Motor neuron (in vitro differentiated cells): ENCODE results near the gene SYNRG. TPM values are rescaled to one million over a fixed set of nuclear protein-coding genes. Genes with fewer than 3 reads are reported as not detected.

Source experiments
- ATAC-seq, 8 experiments: fragments of 200-7000 bp; cut with Tn5 transposase; replicated peaks in 6 of 8; 2 replicates each; pipeline ENCODE4 v1.8.0; 2021; ENCODE audit warnings: mild to moderate bottlenecking in 8 of 8, moderate library complexity in 8 of 8
- H3K27ac ChIP-seq, 2 donors: fragments of 250-450 bp; sonication (Bioruptor Pico); 2 replicates each; pipeline ENCODE4 v1.9.0; 2021; ENCODE audit warnings: antibody characterized with exemption in 2 of 2, mild to moderate bottlenecking in 2 of 2, moderate library complexity in 1 of 2
- H3K4me1 ChIP-seq, 2 donors: fragments of 250-450 bp; sonication (Bioruptor Pico); replicated peaks in 1 of 2; 2 replicates each; pipeline ENCODE4 v1.6.1; 2021; ENCODE audit warnings: antibody characterized with exemption in 2 of 2, mild to moderate bottlenecking in 2 of 2, moderate library complexity in 1 of 2
- H3K4me3 ChIP-seq, 5 donors: fragments of 250-450 bp; sonication (Bioruptor Pico); 2 replicates each; pipeline ENCODE4 v1.9.0; 2021; ENCODE audit warnings: antibody characterized with exemption in 5 of 5, mild to moderate bottlenecking in 5 of 5, moderate library complexity in 4 of 5
- WGBS, 10 experiments: fragments of 450-650 bp; shearing (Covaris generic); methylation state at CpG; one replicate each; pipeline ENCODE4 v1.0.0; 2022; 5-methylcytosine and 5-hydroxymethylcytosine counted together
- in situ Hi-C, 9 experiments: fragments of 400-800 bp; cut with MboI; loops; one replicate each; pipeline ENCODE4 v1.15.0; 2021; ENCODE audit warnings: low sequenced_read_pairs in 9 of 9, low pct_unique_long_range_greater_than_20kb in 2 of 9; ENCODE audit not compliant: unreplicated experiment in 9 of 9
- total RNA-seq, 8 experiments: library from RNA; unstranded; fragments of 300-600 nt; gene quantifications; 2 replicates each; pipeline versions ENCODE4 v1.2.3 to v1.2.4, GENCODE V29; 2022

Gene SYNRG
- total RNA-seq, 8 experiments from 2014 or later, result 11.6 to 48.5 (median 27.7) TPM

GRCh38 chr17:37505333-37505732 lies 103.9 kb downstream of the SYNRG start:
- Histone ChIP-seq H3K4me1 (no peaks in the 10 kb centered on the region), H3K27ac (no peak overlapping the region), H3K4me3 (no peak overlapping the region)
- in situ Hi-C loops, result loop anchor here in 1 of 9 experiments (25.0 kb wide), 1 partner anchor 107 kb away; the partner anchor contains the start of gene SYNRG
- 80 to 100% (median 94%) methylated on average over 1 to 3 of the region's 3 CpGs; no CpG with 5 or more reads in 1 of the 10 experiments for WGBS, 10 experiments
- ATAC-seq, result no peak

GRCh38 chr17:37503148-37503547 lies 106.1 kb downstream of the SYNRG start:
- 80 to 100% (median 100%) methylated on average over 1 to 3 of the region's 6 CpGs; no CpG with 5 or more reads in 3 of the 10 experiments for WGBS, 10 experiments
- Histone ChIP-seq H3K27ac (no peak overlapping the region), H3K4me3 (no peak overlapping the region), H3K4me1 (no peaks in the 10 kb centered on the region)
- in situ Hi-C loops, result loop anchor here in 1 of 9 experiments (25.0 kb wide), 1 partner anchor 109 kb away; the partner anchor contains the start of gene SYNRG
- no peak for ATAC-seq

- ATAC-seq, result no peak
Observed at GRCh38 chr17:37502009-37502936, 106.9 kb downstream of the SYNRG start.

GRCh38 chr17:37500378-37500777 lies 108.8 kb downstream of the SYNRG start:
- in situ Hi-C loops, result loop anchor here in 1 of 9 experiments (25.0 kb wide), 1 partner anchor 112 kb away; the partner anchor contains the start of gene SYNRG
- H3K4me1 ChIP-seq, result no peaks in the 10 kb centered on the region
- H3K4me3 ChIP-seq, result no peak overlapping the region
- ATAC-seq, result no peak
- no peak overlapping the region for H3K27ac ChIP-seq

More at GRCh38 chr17:37502009-37502936, 106.9 kb downstream of the SYNRG start:
- whole genome bisulfite sequencing, 10 experiments, result 80 to 100% (median 91%) methylated on average over 1 to 8 of the region's 10 CpGs
- Histone ChIP-seq H3K27ac (no peak overlapping the region), H3K4me1 (no peaks in the 10 kb centered on the region), H3K4me3 (no peak overlapping the region)
- in situ Hi-C loops, result loop anchor here in 1 of 9 experiments (25.0 kb wide), 1 partner anchor 110 kb away; the partner anchor contains the start of gene SYNRG

GRCh38 chr17:37494971-37495370 lies 114.2 kb downstream of the SYNRG start:
- Histone ChIP-seq H3K4me1 (peaks cover 8 to 16% of the 10 kb centered on the region in 2 donors), H3K4me3 (no peak overlapping the region), H3K27ac (no peak overlapping the region)
- no peak for ATAC-seq
- 37 to 100% (median 71%) methylated on average over 1 to 7 of the region's 8 CpGs; no CpG with 5 or more reads in 1 of the 10 experiments for WGBS, 10 experiments
- in situ Hi-C loops, result no loop called here

GRCh38 chr17:37494401-37494831 lies 114.8 kb downstream of the SYNRG start:
- no peak for ATAC-seq
- WGBS, 10 experiments, result 60 to 100% (median 79%) methylated on average over 1 to 3 of the region's 3 CpGs; no CpG with 5 or more reads in 1 of the 10 experiments
- Histone ChIP-seq H3K4me3 (no peak overlapping the region), H3K4me1 (peaks cover 8 to 16% of the 10 kb centered on the region in 2 donors), H3K27ac (no peak overlapping the region)
- in situ Hi-C loops, result no loop called here

- ATAC-seq, result peak in 2 of 8 experiments; percentile 8 to 11
- H3K4me1 ChIP-seq, result peaks cover 8 to 17% of the 10 kb centered on the region in 2 donors
- in situ Hi-C loops, result no loop called here
- H3K27ac ChIP-seq, result no peak overlapping the region
- H3K4me3 ChIP-seq, result no peak overlapping the region
- 0 to 100% (median 23%) methylated on average over 1 to 2 of the region's 2 CpGs; no CpG with 5 or more reads in 3 of the 10 experiments for WGBS, 10 experiments
Observed at GRCh38 chr17:37493249-37494027, 115.8 kb downstream of the SYNRG start.

GRCh38 chr17:37492167-37492566 lies 117.1 kb downstream of the SYNRG start:
- no peak for ATAC-seq
- 7 to 42% (median 26%) methylated on average over 2 to 4 of the region's 4 CpGs; no CpG with 5 or more reads in 2 of the 10 experiments for WGBS, 10 experiments
- peak overlapping the region in 1 of 5 donors; percentile 84 for H3K4me3 ChIP-seq
- no peak overlapping the region for H3K27ac ChIP-seq
- in situ Hi-C loops, result no loop called here
- H3K4me1 ChIP-seq, result peaks cover 14 to 22% of the 10 kb centered on the region in 2 donors

GRCh38 chr17:37490638-37491614 lies 118.3 kb downstream of the SYNRG start:
- peaks cover 14 to 22% of the 10 kb centered on the region in 2 donors for H3K4me1 ChIP-seq
- WGBS, 10 experiments, result 1 to 20% (median 5%) methylated on average over 2 to 16 of the region's 24 CpGs; no CpG with 5 or more reads in 1 of the 10 experiments
- peak overlapping the region in 1 of 2 donors; percentile 27 for H3K27ac ChIP-seq
- peak in 7 of 8 experiments; percentile 5 to 42 (median 10) for ATAC-seq
- in situ Hi-C loops, result no loop called here
- H3K4me3 ChIP-seq, result peak overlapping the region; percentile 64 to 93 (median 84)

GRCh38 chr17:37490022-37490587 lies 119.1 kb downstream of the SYNRG start:
- Histone ChIP-seq H3K4me3 (peak overlapping the region; percentile 64 to 93 (median 84)), H3K4me1 (peaks cover 12 to 22% of the 10 kb centered on the region in 2 donors), H3K27ac (peak overlapping the region; percentile 42 to 53)
- 0 to 4% (median 0%) methylated on average over 2 to 7 of the region's 56 CpGs; no CpG with 5 or more reads in 5 of the 10 experiments for WGBS, 10 experiments
- ATAC-seq, result peak; percentile 8 to 76 (median 66)
- in situ Hi-C loops, result no loop called here

GRCh38 chr17:37489197-37490001 lies 119.8 kb downstream of the SYNRG start, which contains the start of gene DUSP14:
DUSP14 (plus strand) TSS chr17:37489891; CDS start chr17:37512273, 22,382 bp downstream.
- Histone ChIP-seq H3K4me1 (peaks cover 9 to 22% of the 10 kb centered on the region in 2 donors), H3K27ac (peak within 1 kb of the TSS; percentile 69 to 77), H3K4me3 (peak within 1 kb of the TSS; percentile 64 to 93 (median 84))
- ATAC-seq, result peak; percentile 34 to 89 (median 83)
- 0% methylated on average over 2 to 9 of the region's 100 CpGs; no CpG with 5 or more reads in 6 of the 10 experiments for WGBS, 10 experiments
- in situ Hi-C loops, result no loop called here
